ENCODE data around the gene TRAF3.

TRAF3 gene

DNA sequence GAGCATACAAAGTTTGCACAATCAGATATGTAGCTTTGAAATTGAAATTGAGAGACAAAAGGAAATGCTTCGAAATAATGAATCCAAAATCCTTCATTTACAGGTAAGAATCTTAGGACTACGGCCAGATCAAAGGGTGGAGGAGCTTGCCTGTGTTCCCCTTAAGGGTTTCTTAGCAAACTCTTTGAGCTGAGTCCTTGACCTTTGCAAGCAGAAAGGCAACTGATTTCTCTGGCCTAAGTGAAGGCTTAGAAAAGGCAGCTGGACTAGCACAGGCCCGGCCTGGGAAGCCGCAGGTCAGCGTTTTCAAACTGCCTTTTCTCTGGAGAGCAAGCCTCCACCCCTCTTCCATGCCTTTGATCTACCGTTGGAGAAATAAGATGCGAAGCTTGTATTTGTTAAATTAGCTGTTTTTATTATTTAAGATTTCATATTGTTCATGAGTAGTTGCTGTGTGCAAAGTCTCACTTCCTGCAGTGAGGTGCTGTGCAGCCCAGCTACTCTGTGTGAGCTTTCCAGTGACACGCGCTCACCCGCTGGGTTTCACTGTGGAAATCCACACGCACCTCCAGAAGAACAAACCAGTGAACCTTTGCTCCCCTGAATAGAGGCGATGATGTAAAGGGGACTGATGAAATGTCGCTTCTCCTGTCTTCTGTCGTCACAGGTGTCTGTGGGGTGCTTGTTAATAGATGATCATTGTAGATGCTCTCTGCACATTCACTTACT lies 120.2 kb downstream of the TRAF3 start:
- no peak for DNase-seq

DNA sequence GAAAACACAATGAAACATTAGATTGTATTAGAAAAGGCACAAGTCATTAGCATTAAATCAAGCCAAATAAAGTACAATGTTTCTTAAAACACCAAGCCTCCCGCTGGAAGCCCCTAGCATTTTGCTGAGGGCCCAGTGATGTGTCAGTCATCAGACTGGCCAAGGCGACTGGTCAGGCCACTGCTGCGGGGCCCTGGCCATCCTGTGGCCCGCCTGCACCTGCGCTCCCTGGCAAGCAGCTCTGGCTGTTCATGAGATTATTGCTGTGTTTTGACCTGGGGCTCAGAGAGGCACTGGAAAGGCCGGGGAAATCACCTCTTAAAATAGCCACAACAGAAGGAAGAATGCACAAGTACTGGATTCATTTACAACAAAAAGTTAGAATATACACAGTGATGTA lies 121.0 kb downstream of the TRAF3 start:
- DNase-seq, result no peak

DNA sequence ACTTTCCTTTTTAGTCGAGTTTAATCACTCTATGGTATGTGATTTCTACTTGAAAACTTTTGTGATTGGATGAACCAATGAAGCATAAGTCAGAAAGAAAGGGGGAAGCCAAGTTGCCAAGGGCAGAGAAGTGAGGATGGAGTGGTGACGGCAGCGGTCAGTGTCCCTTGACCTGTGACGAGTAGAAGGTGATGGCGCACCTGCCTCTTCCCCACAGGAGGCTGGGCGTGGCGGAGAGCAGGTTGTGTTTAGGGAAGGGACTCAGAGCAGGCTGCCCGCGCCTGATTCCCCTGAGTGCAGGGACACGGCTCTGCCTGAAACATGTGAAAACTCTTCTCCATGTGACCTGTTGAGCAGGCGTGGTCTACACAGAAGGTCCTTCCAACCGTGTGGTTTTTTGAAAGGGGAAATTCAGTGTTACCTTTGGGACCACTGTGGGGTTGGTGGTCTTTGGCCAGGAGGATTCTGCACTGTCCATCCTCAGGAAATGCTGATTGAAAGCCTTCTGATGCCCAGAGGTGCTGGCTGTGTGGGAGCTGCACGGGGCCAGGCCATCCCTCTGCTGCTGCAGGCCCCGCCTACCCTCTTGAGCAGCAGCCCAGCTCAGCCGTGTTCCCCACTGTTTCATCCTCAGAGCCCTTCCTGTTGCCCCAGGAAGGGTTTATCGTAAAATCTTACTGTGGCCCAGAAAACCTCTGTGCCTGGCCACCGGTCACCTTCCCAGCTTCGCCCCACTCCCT lies 121.7 kb downstream of the TRAF3 start:
- no peak for DNase-seq

DNA sequence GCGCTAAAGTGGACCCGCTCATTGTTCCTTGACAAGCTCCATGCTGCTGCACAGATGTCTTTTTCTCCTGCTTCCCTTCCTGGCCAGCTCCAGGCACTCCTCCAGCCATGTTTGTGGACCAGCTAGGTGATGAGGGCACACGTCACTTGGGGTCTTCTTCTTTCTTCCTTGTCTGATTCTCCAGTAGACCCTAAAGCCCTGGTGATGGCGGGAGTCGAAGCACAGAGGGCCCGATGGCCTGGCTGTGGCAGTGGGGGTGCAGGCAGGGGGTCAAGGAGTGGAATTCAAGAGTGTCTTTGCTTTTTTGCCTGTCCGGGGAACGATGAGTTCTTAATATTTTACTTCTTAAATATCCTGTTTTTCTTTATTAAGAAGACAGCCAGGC lies 122.3 kb downstream of the TRAF3 start:
- DNase-seq, result no peak

DNA sequence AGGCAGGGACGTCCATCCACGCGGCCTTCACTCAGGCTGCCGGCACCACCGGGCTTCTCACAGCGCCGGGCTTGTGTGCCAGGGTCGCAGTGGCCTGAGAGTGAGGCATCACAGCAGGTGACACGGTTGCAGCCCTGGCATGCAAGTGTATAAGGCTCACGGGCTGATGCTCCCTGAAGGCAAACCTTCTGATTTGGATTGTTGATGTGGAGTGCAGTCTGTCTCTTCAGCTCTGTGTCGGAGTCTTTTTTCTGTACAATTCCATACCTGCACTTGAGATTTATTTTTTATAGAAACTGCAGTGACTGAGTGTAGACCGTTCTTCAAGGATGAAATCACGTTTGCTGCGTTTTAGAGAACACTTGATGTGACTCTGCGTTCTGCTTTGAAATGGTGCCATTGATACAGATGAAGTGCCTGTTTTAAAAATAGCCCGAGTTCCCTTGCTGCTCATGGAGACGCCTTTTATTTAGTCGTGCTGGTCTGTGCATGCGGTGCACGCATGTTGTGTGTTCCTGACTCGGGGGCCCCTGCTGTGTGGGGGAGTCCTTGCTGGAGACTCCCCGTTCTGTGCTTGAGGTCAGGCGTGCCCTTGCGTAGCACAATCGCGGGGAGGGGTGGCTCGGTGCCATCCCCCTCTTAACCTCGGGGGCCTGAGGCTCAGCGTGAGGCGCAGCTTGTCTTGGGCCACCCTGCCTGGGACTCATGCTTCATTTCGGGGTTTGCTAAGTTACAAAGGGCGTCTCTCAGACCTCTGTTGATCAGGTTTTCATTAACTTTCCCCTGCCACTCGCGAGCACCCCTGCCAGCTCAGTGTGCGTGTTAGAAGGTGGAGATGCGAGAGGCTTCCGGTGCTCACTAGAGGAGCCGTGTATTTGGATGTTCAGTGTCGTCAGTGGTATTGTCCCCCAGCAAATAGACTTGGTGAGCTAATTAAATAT lies 123.7 kb downstream of the TRAF3 start:
- DNase-seq, result no peak

DNA sequence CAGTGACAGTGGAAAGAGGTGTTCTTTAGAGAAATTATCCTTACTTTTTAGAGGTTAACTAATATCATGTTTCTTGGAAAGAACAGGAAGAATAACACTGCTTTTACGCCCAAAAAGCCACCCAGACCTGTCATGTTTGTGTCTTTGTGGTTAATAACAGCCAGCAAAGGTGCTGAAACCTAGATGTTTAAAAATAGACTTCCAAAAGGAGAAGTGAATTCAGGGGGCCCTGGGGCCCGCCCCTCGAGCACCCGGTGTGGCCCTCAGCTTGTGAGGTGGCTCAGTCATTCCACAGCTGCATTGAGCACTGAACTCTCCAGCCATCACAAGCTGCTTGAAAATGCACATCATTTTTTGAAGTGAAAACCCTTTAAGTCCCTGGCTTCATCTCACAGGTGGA lies 124.4 kb downstream of the TRAF3 start:
- DNase-seq, result no peak

DNA sequence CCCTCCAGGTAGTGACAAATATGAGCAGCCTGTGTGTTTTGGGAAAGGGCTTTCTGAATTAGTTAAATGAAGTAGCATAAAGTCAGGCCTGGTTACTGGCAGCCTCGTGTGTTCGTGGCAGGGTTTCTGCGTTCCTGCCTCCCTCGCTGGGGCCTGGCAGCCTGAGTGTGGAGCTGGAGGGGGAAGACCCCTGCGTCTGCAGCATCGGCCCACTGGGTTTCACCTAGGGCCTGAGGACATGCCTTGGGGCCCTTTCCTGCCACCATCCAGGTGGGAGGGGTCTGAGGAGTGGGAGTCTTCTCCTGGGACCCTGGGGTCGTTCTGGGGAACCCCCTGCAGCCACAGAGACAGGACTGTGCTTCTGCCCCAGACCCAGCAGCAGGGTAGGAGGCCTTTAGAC lies 124.8 kb downstream of the TRAF3 start:
- no peak for DNase-seq

DNA sequence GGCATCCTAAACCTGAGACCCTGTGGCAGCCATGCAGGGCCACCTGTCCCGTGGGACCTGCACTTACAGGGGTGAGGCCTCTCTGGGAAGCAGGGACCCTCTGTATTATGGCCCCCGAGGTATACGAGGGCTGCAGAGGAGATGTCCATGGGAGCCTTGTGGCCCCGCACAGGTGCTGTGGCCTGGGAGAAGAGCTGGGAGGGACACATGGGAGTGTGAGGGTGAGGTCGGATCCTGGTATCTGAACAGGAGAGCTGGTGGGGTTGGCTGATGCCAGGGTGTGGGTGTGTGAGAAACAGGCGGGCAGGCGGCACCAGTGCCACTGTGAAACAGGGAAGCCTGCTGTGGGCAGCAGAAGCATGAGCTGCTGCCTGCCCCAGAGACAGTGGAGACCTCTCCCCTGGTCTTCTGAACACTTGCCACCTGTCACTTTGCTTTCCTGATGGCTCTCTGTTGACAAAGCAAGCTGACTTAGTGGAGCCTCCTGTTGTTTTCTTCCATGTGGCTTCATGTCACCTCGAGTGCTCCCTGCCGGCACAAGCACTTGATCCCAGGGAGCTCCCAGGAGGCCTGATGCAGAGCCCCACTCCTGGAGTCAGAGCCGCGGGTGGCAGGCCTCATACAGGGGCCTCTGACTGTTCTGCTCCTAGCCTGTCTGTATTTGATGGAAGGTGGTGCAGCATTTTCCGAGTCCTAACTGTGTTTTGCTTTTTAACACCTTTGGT lies 125.4 kb downstream of the TRAF3 start:
- DNase-seq, result no peak

DNA sequence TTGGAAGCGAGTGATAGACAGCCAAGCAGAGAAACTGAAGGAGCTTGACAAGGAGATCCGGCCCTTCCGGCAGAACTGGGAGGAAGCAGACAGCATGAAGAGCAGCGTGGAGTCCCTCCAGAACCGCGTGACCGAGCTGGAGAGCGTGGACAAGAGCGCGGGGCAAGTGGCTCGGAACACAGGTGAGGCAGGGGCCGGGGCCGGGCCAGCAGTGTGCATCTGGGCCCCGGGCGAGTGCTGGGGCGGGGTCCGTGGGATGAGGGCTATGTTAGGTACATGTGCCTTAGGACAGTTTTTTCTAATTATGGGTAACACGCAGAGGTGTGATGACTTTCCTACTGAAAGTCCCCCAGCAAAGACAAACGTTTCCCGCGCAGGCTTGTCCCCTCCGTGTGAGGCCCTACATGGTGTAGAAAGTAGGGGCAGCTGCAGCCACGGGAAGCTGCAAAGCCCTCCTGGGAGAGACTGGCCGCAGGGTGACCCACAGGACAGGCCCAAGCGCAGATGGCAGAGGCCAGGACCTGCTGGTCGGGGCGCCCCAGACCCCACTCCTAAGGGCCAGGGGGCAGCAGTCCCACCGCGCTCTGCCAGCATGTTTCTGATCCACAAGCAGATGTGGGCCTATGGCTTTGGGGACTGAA lies 126.1 kb downstream of the TRAF3 start:
- DNase-seq, result no peak

DNA sequence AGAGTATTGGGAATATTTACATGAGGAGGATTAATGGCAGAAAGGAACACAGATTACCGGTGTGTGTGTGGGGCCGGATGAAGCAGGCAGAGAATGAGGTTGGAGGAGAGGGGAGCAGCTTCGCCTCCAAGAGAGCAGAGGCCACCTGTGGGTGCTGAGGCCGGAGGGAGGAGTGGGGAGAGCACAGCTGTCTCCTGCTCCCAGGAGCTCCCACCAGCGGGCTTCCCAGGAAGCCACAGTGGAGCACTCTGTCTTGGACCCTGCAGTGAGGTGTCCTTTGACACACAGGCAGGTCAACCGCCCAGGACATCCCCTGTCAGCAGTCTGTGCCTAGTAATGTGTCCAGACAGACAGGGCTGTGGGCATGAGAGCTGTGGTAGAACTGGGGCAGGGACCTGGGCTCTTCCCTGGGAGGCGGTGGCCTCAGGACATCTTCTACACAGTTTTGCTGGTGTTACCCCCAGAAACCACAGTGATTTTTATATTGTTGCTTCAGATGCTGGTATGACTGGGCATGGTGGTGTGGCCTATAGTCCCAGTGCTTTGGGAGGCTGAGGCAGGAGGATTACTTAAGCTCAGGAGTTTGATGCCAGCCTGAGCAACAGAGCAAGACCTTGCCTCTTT lies 126.8 kb downstream of the TRAF3 start:
- DNase-seq, result no peak

DNA sequence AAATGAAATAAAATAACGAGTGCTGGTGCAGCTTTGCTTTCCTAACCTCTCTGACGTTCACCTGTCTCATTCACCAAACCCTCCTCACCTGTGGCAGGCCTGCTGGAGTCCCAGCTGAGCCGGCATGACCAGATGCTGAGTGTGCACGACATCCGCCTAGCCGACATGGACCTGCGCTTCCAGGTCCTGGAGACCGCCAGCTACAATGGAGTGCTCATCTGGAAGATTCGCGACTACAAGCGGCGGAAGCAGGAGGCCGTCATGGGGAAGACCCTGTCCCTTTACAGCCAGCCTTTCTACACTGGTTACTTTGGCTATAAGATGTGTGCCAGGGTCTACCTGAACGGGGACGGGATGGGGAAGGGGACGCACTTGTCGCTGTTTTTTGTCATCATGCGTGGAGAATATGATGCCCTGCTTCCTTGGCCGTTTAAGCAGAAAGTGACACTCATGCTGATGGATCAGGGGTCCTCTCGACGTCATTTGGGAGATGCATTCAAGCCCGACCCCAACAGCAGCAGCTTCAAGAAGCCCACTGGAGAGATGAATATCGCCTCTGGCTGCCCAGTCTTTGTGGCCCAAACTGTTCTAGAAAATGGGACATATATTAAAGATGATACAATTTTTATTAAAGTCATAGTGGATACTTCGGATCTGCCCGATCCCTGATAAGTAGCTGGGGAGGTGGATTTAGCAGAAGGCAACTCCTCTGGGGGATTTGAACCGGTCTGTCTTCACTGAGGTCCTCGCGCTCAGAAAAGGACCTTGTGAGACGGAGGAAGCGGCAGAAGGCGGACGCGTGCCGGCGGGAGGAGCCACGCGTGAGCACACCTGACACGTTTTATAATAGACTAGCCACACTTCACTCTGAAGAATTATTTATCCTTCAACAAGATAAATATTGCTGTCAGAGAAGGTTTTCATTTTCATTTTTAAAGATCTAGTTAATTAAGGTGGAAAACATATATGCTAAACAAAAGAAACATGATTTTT lies 128.2 kb downstream of the TRAF3 start:
- DNase-seq, result no peak

DNA sequence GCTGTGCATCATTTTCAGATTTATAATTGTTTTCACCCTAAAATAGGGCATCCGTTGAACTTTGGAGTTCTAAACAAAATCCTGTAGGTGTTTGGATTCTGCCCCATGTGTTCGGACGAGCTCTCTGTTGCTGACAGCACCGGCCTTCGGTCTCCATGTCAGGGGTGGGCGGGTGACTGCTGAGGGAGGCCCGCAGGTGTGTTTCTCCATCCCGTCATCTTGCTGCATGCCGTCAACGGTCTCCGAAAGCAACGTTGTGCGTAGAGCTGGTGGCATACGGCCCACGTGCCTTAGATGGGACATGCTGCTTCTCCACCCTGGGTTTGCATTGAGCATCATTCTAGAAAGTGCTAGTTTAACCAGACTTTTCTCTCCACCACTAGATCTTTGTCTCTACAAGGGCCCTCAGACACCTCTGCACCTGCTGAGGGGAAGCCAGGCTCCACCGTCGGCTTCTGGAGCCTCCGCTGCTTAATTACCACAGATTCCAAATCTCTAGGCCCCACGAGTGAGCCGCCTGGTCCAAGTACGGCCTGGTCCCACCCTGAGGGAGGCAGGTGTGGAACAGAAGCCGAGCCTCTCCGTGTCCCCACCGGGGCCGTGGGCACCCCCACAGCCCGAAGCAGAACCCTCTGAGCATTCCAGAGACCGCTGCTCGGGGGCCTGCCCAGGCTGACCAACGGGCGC lies 129.5 kb downstream of the TRAF3 start:
- DNase-seq, result no peak

DNA sequence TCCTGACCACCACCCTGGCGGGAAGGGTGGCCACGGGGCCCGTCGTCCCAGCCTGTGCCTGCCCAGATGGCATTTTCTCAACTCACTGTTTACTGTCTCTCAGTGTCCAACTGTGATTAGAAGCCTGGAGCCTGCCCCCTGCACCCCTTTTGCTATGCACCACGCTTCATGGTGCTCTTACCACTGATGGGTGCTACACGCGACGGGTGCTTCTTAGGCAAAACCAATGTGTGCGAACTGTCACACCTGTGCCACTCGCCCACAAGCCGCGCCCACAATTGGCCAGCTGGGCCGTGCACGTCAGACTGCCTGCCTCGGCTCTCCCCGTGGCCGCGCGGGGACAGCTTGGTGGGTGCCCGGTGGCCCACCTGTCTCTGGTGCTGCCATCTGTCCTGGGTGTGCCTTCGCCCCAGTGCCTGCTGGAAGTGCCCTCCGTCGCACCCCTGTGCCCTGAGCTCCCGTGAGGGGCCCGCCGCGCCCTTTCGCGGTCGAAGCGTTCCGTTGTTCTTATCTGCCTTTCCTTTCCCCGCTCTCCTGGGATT lies 130.1 kb downstream of the TRAF3 start:
- DNase-seq, result no peak

DNA sequence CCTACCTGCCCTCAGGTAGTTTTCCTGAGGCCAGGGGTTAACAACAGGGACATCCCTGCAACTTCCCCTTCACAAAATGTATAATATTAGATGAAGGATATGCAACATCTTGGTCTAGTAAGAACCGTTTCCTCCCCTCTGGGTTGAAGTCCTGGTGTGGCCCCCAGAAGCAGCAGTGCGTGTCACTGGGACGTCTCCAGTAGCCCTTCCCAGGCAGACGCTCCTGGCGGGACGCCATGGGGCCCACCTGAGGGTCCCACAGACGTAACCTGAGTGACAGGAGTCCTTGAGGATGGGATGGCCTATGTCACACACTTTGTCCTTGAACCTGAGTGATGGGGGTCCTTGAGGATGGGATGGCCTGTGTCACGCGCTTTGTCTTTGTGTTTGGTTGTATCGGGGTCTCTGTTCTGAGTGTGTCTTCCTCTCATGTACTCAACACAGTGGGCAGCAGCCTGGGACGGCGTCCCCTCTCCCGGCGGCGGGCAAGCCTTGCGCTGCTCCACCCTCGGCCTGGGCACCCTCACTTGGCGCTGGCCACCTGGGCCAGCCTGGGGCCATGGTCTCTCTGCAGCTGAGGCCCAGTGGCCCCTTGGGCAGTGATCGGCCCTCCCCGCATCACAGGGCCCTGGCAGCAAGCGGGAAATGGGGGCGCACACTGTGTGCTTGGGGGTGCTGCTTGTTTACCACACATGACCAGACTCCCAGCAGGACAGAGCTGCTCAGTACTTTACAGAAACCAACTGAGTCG lies 130.9 kb downstream of the TRAF3 start:
- no peak for DNase-seq

DNA sequence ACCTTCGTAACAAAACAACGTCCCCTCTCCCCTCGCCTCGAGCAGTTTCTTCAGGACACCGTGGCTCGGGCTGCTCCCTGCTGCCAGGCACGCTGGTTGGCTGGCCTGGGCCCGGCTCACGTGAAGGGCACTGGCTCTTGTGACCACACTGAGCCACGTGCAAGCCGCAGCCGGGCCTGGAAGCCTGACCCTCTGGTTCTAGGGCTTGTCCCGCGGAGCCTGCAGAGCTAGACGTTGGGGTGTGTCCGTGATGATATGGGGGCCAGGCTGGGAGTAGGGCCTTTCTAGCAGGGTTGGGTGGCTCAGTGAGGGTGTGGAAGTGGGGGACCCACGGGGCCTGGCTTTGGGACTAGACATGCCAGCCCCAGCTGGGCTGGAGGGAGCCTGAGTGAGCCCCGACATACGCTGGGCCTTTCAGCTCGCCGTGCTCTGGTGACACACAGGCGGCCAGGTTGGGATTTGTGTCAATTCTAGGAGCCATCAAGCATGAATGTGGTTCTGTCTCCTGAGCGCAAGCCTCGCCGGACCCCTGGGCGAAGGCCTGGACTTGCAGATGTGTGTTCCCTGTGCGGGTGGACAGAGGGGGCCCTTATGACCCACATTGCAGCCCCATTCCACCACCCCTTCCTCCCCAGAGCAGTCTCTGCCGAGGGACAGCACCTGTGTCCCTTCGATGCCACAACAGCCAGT lies 131.7 kb downstream of the TRAF3 start:
- no peak for DNase-seq

DNA sequence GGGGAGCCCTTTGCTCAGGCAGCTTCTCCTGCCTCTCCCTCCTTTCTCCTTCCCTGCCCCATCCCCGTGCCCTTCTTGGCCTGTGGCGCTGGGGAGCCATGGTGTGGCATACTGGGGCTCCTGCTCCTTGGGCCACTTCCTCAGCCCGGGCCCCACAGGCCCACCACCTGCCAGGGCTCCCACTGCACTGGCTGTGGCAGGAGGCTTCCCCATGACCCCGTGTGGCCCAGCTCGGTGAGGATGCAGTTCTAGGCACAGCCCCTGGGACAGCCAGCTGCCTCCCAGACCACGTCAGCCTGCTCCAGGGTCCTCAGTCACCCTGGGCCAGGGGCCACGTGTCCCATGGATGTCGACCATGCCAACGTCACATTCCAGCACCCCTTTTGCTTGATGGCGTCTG lies 132.2 kb downstream of the TRAF3 start:
- no peak for DNase-seq

DNA sequence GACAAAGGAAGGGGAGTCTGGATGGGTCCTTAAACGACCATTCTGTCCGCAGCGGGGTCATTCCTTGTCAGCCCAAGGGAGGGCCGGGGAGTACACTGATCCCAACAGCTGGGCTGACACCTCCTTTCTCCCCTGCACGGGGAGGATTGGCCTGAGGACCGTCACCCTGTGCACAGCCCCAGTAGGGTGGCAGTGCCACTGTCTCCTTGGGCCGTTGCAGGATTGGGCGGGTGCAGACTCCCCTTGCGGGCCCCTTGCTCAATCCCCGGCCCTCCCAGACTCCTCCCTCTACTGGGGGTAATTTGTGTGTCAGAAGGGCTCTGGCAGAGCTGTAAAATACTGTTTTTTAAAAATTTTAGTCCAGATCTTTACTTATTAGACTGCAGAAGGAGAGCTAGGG lies 132.7 kb downstream of the TRAF3 start:
- no peak for DNase-seq

DNA sequence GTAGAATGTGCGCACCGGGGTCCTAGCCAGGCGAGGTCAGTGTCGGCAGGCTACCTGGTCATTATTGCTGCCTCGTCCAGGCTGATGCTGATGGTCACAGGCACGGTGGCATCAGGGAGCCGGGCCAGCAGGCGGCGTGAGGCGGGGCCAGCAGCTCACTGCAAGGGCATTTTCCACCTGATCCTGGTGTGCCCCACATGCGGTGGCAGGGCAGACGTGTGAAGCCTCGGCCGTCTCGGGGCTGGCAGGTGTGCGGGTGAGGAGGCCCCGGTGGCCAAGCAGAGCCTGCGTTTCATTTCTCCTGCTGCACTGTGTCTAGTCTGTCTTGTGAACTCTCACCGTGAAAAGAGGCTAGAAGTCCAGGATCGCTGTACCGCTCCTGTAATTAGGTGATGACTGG lies 133.2 kb downstream of the TRAF3 start:
- no peak for DNase-seq
